Ecto neural progenitor cell (in vitro differentiated cells): ENCODE data around the gene VIPR1.

ENCODE experiments used
- DNase-seq: peaks from one replicate; pipeline ENCODE4 v3.0.0-alpha.2; 2018; ENCODE audit warnings: low spot score

VIPR1 gene

GRCh38 chr3:42502429-42503250 is at the start of gene VIPR1:
Gene VIPR1, plus strand, starts transcription at chr3:42502643. Its CDS starts 93 bp downstream, at chr3:42502736.
- peak; percentile 88 for DNase-seq

GRCh38 chr3:42456211-42456610 is 46.2 kb upstream of the VIPR1 start:
- no peak for DNase-seq

GRCh38 chr3:42459151-42459550 is 43.3 kb upstream of the VIPR1 start:
- no peak for DNase-seq

DNA sequence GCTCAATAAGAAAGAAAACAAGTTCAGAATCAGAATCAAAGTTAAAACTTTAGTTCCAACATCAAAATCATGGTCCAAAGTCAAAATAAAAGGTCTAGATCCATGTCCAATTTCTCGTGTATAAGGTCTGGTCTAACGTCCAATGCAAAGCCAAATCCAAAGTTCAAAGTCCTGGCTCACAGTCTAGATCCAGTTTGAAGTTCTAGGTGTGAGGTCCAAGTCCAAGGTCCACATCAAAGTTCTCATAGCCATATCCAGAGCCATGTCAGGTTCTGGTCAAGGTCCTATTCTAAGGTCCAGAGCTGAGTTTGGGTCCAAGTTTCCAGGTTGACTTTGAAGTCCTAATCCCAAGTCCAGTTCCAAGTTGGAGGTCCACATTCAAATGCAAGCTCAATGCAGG is 40.7 kb upstream of the VIPR1 start:
- no peak for DNase-seq

GRCh38 chr3:42463093-42463492 is 39.4 kb upstream of the VIPR1 start:
- no peak for DNase-seq

GRCh38 chr3:42468111-42468510 is 34.3 kb upstream of the VIPR1 start:
- DNase-seq: no peak

DNA sequence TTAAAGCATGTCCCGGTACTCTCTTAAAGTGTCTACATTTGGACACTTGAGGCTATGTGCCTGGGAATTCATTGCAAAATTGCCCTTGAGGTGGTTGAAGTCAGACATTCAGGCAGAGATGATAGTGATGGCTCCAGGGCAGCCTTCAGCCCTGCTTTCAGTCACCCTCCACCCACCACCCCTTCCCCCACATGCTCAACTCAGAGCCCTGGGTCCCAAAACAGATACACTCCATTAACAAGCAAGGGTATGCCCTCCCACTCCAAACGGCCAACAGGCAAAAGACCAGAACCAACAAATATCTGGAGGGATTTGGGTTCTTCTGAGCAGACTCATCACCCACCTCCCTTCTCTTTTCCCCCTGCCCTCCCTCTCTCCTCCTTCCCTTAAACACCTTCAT is 29.9 kb upstream of the VIPR1 start:
- no peak for DNase-seq

- DNase-seq: no peak
Measured at GRCh38 chr3:42473083-42473932, 29.1 kb upstream of the VIPR1 start.

DNA sequence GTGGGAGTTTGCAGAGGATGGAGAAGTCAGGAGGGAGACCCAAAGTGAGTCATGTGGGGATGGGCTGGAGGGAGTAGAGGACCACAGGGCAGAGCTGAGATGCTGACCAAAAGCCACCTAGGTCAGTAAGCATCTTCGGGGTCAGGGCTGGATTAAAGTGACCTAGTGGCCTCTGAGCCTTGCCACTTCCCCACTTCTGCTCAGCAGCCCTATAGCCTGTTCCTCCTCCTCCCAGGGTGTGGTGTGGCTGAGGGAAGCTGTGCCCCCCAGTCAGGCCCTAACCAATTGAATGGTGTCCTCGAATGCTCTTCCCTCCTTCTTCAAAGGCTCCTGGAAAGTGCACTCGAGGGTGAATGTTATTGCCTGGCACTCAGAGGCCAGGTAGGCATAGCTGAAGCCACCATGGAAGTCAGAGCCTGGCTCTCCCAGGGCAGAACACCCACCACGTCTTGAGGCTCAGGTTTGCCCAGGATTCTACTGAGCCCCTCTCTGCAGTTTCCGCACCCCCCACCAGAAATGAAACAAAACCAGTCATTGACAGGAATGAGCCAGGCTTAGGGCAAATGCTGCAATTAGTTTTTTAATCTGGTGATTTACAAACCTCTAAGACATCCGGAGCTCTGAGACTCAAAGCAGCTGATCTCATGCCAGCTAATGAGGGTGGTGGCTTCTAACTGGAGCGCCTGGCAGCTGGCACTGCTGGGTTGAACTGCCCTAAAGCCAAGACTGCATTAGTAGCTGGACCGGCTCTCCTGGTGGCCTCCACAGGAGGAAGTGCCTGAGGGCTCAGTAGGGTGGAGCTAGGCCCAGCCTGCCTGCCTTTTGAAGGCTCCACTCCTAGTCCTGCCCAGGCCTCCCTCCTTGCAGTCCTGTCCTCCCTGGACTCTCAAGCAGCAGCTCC is 26.0 kb upstream of the VIPR1 start:
- no peak for DNase-seq

- no peak for DNase-seq
Measured at GRCh38 chr3:42477696-42478095, 24.7 kb upstream of the VIPR1 start.

DNA sequence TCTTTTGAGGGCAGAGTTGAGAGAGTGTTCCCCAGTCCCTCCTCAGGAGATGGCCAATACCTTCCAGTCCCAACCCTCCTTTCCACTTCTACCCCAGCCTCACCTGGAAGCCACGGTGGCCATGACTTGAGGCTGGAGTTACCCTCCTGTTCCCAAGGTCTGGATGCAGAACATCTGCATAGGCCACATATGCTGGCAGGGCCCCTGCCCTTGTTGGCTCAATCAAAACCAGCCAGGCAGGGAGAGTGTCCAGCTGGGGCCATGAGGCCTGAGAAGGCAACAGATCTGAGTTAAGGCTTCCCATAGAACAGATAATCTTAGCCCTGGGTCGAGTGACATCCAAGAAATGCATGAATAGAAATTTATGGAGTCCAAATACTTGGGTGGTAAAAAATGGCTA is 23.6 kb upstream of the VIPR1 start:
- DNase-seq: no peak

GRCh38 chr3:42486814-42487565 is 15.5 kb upstream of the VIPR1 start:
- no peak for DNase-seq

- no peak for DNase-seq
Measured at GRCh38 chr3:42488687-42489086, 13.8 kb upstream of the VIPR1 start.

- peak; percentile 22 for DNase-seq
Measured at GRCh38 chr3:42489116-42489936, 13.1 kb upstream of the VIPR1 start.

DNA sequence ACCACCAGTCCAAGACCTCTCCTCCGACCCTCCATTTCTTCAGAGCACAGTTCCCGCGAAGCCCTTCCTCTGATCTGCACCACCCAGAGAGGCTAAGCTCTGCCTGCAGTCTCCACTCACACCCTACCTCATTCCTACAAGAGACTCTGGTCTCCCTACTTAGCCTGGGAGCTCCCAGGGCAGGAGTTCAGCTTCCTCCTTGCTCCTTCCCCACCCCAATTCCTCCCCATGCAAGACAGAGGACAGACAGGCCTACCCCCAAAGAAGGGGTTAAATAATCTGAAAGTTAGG is 12.6 kb upstream of the VIPR1 start:
- no peak for DNase-seq

GRCh38 chr3:42490243-42490642 is 12.2 kb upstream of the VIPR1 start:
- peak; percentile 31 for DNase-seq

GRCh38 chr3:42491881-42492507 is 10.4 kb upstream of the VIPR1 start:
- DNase-seq: peak; percentile 18

GRCh38 chr3:42492508-42493080 is 9.8 kb upstream of the VIPR1 start:
- peak; percentile 23 for DNase-seq

- DNase-seq: peak; percentile 32
Measured at GRCh38 chr3:42493126-42493797, 9.2 kb upstream of the VIPR1 start.
